Testis (tissue), 2 donors: ENCODE results near the gene AMY2B.

ENCODE experiments used
- CTCF ChIP-seq, 3 experiments: fragments of 450-650 bp in 2 of 3; fragments of 200-600 bp in 1 of 3; sonication (generic) in 1 of 3; IDR thresholded peaks; one replicate each; pipeline ENCODE4 v1.5.1; 2016 to 2019; ENCODE audit warnings: antibody characterized with exemption in 3 of 3, mild to moderate bottlenecking in 2 of 3, moderate library complexity in 1 of 3
- POLR2A ChIP-seq: fragments of 450-650 bp; IDR thresholded peaks from one replicate; pipeline ENCODE4 v1.6.1; 2017; ENCODE audit warnings: antibody characterized with exemption, mild to moderate bottlenecking, moderate library complexity

- no peak for TF ChIP-seq CTCF (IDR thresholded peaks at IDR 0.05)
- no peak for TF ChIP-seq POLR2A
Observed at GRCh38 chr1:103546496-103546895, 24.9 kb upstream of the AMY2B start.
